GM19240 (cell line): ENCODE data around the gene CPEB2.

Experiments
- DNase-seq: peaks from one replicate; pipeline ENCODE4 v3.0.0; 2011; ENCODE audit warnings: low spot score; ENCODE audit not compliant: insufficient read length

The CPEB2 gene

DNA sequence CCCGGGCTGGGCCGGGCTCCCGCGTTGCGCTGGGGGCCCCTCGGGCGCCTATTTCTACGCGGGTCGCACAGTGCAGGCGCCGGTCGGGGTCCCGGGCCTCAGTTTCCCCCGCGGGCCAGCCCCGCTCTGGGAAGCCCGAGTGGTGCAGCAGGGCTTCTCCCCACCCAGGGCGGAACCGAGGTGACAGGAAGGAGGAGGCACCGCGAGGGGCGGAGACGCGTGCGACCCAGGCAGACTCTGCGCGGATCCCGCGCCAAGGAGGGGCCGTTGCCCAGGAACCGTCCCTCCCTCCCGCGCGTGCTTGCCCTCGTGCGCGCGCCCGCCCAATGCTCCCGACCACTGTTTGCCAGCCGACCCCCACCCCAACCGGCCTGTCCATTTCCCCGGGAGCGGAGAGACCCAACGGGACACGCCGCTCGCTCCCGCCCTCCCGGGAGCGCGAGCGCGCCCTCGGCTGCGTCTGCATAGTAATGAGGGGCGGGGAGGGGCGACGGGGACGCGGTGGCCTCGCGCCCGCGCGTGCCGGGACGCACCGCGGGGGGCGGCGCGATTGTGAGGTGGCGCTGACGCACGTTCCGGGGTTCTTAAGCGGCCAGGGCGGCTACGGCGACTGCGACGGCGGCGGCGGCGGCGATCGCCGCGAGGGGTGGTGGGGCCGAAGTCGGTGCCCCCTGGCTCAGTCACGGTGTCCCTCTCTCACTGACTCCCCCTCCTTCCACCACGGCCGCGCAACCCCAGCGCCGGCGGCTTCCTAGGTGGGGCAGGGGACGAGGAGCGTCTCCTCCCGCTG lies at the start of gene CPEB2:
CPEB2 (plus strand) TSS at position 613 of the 790 bp plus-strand sequence. CDS start 193 bp downstream, outside the sequence.
- peak; percentile 57 for DNase-seq

DNA sequence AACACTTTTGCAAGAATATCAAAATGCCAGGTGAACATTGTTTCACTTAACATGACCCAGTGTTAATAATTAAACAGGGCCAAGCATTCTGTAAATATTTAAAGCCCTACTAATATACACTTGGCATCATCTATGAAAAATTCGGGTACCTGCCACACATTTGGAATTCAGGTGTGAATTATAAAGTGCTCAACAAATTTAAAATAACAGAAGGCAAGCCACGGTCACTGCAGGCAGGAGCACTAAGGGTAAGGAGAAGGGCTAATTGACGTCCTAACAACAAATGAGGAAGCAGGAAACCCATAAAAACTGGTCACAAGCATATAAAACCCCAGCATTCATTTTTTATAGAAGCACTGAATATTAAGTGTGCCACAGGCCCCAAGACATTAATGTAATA lies 43.8 kb upstream of the CPEB2 start:
- DNase-seq = no peak

DNA sequence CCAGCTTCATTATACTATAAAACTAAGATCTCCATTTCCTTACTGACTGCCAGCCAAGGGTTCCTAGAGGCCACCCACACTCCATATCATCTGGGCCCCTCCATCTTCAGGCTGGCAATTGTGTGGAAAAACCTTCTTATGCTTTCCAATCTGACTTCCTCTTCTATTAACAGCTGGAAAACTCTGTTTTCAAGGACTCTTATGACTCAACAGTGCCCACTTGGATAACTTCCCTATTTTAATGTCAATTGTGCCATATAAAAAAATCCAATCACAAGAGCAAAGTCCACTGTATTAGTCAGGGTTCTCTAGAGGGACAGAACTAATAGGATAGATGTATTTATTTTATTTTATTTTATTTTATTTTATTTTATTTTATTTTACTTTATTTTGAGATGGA lies 41.0 kb upstream of the CPEB2 start:
- no peak for DNase-seq

DNA sequence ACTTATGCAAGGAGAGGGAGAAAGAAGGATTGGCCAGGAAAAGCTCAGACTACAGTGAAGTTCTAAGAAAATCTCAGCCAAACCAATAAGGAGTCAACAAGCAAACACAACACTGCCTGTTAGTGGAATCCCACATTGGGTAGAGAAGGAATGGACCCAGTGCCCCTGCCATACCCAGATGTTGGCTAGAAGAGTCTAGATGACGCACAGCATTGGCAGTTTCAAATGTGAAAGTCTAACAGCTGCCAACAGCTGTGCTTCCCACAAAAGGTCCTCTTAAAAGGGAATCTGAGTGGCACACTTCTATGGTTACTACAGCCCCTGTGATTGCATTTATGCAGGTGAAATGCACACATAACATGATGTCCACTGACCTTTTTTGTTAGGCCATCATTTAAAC lies 37.2 kb upstream of the CPEB2 start:
- DNase-seq = no peak

DNA sequence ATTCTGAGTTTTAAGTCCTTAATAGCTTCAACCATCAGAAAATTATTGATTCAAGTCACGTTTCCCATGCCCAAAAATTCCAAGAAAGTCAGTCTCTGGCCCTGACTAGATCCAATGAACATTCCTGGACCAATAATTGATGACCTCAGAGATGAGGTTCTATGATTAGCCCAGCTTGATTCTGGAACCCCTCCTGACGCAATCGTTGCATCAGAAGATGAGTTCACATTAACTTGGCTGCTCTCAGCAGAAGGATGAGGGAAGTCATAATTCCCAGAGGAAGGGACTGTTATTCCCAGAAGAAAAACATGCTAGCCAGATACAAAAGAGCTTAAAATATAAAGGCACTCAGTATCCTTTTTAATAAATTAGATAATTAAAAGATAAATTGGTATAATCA lies 34.3 kb upstream of the CPEB2 start:
- no peak for DNase-seq

DNA sequence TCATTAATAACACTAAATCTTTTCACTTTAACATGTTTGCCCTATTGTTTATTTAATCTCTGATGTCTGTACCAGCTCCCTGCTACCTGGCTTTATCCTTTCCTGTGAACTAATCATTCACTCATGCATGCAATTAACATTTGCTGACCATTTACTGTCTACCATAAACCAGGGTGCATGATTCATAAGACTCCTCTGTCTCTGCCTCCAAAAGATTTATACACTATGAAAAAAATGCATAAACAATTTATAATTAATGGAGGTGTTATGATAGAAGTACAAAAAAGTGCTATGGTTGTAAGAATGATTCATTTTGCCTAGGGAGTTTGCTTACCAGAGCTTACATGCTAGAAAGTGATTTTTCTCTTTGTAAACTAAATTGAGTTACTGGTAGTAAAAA lies 24.5 kb upstream of the CPEB2 start:
- no peak for DNase-seq

DNA sequence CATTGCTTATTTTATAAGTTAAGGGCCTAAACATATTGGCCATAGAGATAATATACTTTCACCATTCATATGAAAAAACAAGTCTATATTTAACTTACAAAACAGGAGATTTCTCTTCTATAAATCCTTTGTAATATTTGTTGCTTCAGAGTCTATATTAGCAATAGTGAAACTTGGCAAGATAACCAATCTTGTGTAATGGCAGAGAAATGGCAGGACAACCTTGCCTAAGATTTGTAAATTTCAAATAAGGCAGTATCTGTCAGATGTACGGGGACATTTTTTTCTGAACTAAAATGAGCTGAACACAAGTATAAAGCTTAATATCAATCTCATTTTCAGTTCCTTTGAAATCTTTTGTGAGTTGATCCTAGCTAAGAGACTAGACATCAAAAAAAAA lies 17.8 kb upstream of the CPEB2 start:
- DNase-seq = no peak

DNA sequence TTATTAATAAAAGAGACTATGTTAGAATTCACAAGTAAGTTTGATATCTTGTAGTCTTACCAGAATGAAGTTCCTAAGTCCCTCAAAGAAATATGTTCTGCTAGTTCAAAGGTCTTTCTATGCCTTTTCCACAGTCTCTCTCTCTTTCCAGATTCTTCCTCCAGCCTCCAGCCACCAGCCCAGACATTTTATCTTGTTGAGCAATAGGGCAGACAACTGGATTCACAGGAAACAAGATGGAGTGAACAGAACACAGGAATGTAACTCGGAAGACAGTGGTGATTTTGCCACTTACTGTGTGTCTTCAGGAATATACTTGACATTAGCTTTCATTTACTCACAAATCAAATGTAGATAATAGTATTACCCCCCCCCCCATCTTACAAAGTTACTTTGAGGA lies 17.1 kb upstream of the CPEB2 start:
- DNase-seq = no peak

DNA sequence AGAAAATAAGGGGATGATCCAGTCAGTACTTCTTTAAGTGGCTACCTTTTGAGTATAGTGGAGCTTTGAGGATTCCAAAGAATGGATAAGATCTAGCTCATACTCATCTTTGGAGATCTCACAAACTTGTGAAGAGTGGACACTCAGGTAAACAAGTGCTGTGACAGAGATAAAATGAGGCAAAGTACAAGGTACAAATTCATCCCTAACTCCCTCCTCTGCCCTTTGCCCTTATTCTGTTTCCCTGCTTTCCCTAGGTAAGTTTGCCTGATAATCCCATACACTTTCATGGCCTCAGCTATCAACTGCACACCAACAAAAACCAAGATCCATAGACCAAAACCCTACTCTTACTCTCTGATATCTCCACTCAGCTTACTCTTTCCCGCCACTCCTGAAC lies 16.4 kb upstream of the CPEB2 start:
- no peak for DNase-seq

DNA sequence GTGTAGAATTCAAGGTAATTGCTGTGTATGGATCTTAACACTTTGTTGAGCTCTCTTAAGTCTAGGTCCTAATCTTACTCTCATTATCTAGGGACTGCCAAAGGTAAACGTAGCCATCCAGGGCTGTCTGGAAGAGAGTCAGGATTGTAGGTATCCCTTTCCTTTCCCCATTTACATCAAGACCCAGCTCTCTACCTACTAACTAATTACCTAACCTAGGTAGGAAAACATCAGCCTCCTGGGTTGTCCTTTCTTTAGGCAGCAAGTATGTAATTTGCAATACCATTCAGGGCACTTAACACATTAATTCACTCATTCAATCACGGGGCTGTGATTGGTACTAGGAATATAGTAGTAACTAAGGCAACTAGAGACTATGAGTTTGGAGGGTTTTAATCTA lies 15.2 kb upstream of the CPEB2 start:
- DNase-seq = no peak

DNA sequence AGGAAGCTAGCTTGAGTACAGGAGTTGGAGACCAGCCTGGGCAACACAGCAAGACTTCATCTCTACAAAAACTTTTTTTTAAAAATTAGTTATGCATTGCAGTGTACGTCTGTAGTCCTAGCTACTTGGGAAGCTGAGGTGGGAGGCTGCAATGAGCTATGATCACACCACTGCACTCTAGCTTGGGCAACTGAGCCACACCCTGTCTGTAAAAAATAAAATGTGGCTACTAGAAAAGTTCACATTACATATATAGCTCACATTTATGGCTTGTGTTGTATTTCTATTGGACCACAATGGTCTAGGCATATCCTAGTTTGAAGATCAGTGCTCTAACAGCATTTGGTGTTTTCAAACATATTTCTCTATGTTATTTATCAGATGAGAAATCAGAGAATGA lies 11.8 kb upstream of the CPEB2 start:
- DNase-seq = no peak

DNA sequence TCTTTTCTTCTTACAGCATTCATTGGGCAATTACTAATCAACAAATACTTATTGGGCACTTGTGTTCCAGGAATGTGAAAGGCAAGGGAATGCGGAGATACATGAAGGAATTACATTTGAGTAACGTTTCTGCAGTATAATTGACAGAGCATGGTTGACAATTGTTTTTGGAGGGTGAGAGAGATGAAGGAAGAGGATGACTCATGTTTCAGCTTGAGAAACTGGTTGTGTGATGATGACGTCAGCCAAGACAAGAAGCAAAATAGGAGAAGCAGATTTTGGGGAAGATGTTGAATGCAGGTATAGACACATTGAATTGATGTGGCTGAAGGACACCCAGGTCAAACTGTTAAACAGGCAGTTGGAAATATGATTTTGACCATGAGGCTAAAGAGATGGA lies 8.0 kb upstream of the CPEB2 start:
- no peak for DNase-seq

DNA sequence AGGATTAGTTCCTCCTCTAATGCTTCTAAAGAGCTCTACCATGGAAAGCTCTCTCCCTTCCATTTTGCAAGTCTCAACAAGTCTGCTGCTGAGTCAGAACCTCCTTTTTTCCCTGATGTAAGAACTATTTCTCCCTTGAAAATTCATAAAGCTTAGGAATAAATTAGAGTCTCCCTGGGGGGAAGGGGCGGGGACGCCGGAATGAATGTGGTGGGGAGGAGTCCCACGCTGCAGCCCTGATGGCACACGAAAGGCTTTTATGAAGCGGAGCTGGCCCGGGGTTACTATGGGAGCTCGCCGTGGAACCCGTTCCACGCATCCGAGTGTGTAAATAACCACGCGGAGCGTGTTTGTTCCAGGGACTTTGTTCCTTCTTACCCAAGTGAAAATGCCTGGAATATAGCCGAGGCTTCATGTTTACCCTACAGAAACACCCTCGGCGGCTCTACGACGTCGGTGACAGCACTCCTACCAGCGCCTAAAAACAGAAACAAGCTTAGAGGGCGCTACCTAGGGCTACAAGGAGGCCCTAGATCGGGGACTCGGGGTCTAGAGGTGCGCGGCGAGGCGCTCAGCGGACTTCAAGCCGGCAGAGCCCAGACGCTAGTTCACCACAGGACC lies 923 bp upstream of the CPEB2 start:
- no peak for DNase-seq

DNA sequence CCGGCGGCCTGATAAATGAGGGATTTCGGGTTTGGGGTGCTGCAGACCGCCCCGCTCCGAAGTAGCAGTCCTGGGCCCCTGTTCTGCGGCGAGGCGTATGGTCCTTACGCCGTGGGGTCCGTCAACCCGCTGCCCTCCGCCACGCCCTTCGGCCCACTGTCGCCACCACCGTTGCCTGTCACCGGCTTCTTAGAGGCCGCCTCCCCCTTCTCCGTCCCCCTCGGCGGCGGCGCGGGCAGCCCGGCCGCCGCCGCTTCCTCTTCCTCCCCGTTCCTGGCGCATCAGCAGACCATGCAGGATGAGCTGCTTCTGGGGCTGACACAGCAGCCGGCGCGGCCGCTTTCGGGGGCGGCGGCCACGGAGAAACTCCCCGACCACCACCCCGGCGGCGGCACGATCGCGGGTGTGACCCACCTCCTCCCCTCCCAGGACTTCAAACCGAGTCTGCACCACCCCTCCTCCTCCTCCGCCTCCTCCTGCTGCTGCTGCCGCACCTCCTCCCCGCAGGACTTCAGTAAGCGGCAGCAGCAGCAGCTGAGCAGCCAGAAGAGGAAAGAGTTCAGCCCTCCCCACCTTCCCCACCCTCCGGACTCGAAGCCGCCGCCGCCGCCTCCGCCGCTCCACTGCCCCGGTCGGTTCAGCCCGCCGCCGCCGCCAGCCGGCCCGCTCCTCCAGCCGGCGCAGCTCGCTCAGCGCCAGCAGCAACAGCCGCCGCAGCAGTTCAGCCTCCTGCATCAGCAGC lies 549 bp downstream of the CPEB2 start:
- peak; percentile 19 for DNase-seq

DNA sequence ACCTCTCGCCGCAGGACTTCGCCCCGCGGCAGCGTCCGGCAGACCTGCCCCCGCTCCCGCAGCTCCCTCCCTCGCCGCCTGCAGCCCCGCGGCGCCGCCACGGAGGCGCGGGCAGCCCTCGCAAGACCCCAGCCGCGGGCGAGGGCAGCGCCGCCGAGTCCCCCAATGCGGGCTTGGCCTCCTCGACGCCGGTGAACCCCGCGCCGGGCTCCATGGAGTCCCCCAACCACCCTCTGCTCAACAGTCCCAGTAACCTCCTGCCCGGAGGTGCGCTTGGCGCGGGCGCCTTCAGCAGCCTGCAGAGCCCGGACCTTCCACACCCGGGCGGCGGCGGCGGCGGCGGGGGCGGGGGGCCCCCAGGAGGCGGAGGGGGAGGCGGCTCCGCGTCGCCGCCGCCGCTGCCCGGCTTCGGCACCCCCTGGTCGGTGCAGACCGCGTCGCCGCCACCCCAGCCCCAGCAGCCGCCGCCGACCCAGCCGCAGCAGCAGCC lies 1.2 kb downstream of the CPEB2 start:
- DNase-seq = peak; percentile 14

DNA sequence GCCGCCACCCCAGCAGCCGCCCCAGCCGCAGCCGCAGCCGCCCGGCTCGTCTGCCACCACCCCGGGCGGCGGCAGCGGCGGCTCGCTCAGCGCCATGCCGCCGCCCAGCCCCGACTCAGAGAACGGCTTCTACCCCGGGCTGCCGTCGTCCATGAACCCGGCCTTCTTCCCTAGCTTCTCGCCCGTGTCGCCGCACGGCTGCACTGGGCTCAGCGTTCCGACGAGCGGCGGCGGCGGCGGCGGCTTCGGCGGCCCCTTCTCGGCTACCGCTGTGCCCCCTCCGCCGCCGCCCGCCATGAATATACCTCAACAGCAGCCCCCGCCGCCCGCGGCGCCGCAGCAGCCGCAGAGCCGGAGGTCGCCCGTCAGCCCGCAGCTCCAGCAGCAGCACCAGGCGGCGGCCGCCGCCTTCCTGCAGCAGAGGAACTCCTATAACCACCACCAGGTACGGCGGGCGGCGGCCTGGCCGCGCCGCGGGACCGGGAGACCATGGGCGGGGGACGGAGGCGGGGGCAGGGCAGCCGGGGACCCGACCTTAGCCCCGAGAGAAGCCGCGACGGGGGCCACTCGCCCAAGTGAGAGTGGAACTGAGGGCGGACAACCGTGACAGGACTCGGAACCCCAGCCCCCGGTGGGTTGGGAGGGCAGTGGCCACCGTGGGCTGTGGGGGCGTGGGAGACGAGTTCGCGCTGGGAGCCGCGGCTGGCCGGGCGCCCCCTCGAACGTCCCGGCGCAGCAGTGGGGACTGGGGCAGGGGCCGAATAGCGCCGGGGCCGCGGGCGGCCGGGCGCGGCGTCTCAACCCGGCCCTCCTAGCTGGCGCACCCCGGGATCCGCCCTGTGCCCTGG lies 1.8 kb downstream of the CPEB2 start:
- DNase-seq = no peak

DNA sequence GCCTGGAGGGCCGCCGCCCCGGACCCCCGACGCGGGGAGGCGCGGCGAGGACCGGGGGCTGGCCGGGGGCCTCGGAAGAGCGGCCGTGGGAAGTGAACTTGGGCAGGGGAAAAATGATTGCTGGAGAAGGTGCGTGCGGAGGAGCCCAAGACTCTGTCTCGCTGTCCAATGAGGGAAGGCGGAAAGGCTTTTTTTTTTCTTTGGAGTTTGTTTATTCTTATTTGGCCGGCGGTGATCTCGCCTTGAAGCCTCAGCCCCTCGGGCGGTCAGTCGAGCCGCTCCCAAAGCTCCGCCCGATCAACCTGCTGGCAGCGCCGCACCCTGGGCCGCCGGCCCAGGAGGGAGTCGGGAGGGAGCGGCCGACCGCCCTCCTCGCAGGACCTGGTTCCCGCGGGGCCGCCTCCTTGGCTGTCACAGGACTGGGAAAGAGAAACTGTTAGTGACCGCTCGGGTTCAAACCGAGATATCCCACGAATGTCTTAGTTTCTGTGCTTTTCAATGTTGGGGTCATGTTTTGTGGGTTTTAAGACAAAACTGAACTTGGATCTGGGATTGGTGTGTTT lies 2.5 kb downstream of the CPEB2 start:
- no peak for DNase-seq

DNA sequence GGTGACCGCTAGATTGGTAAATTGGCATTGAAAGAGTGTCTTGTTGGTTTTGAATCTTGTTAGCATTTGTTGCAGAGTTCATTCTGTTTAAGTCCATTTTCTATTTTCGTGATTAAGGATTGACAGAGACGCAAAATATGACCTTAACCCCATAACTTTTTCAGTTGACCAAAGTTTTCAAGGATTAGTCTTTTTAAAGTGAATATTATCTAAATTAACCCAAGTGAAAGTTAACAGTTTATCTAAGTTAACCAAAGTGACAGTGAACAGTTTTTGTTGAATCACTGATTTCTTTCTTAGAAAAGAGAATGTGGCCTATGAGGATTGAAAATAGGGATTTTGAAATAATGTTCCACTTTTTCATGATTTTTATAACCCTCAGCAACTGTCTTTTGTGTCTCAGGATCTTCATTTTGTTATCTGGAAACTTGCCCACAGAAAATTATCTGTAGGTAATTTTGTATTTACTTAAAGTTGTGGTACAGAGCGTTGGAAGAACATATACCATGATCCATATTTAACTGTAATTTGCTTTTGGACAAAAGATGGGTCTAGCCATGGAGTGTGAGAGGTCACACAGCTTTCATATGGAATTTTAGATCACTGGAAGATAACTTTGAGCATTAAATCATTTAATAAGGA lies 3.3 kb downstream of the CPEB2 start:
- DNase-seq = no peak

DNA sequence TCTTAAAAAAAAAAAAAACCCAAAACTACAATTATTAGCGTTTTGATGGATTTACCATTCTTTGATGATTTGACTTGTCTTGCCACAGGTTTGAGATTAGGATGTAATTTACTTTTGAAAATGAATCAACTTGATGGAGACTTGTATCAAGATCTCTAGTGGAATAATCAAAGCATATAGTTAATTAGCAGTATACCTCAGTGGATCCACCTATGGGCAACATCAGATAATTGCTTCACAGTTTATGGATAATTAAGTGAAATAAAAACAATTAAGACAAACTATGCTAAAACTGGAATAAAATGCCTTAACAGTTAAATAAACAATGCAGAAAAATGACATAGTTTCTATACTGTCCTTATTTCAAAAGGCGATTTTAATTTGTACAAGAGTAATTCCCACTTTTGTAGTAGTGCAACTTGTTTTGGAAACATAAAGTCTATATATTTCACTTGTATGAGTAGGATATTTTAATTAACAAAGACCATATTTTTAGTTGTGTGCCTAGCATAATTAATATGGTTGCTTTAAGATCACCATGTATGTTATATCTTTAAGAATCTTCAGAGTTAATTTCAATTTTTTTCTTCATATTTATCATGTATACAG lies 4.2 kb downstream of the CPEB2 start:
- no peak for DNase-seq

DNA sequence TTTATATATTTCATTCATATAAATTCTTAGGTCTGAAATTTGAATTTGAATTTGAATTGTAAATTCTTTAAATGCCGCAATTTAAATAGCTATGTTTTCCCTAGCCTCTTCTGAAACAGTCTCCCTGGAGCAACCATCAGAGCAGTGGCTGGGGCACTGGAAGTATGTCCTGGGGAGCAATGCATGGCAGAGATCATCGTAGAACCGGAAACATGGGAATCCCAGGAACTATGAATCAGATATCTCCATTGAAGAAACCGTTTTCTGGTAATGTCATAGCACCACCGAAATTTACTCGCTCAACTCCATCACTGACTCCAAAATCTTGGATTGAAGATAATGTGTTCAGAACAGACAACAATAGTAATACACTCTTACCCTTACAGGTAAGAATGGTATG lies 4.9 kb downstream of the CPEB2 start:
- no peak for DNase-seq
